HCT116 (cell line): Measurements from ENCODE around the gene LGR6. TPM values are rescaled to one million over a fixed set of nuclear protein-coding genes. Genes with fewer than 3 reads are reported as not detected.

Source experiments
- ATAC-seq: fragments of 200-7000 bp; cut with Tn5 transposase; 2 replicates; pipeline ENCODE4 v1.9.1; 2020; ENCODE audit warnings: mild to moderate bottlenecking, moderate library complexity
- BruUV-seq: library from RNA; stranded (reverse); fragments of 400-500 nt; replicated peaks from 2 replicates; lab custom pipeline; 2021; lab: Mats Ljungman, UMichigan
- CTCF ChIA-PET: fragments of 300-600 bp; sonication (Branson Sonifier 250); formaldehyde crosslinking; loops from one replicate; lab custom pipeline; 2021; ENCODE audit warnings: antibody characterized with exemption; lab: Charles Lee
- POLR2A ChIA-PET: fragments of 300-600, 350-600 bp; sonication (Branson Sonifier 250); formaldehyde crosslinking; loops from one replicate; lab custom pipeline; 2021; ENCODE audit warnings: antibody characterized with exemption; lab: Charles Lee
- RAD21 ChIA-PET, 2 experiments: fragments of 300-600 bp; sonication (Branson Sonifier 250); formaldehyde crosslinking; loops; one replicate each; lab custom pipeline; 2023; ENCODE audit warnings: low total read pairs in 2 of 2; ENCODE audit not compliant: uncharacterized antibody in 2 of 2, unreplicated experiment in 2 of 2, low non-redundant PET in 1 of 2; lab: Charles Lee
- DNase-seq: peaks from one replicate; pipeline ENCODE4 v3.0.0-alpha.2; 2010; ENCODE audit warnings: low read depth, low spot score
- H2AFZ ChIP-seq: fragments of 200-600 bp; shearing (Covaris generic), sonication (generic); 2 replicates; pipeline ENCODE4 v1.6.1; 2017; ENCODE audit warnings: low read depth, mixed run types, mixed read lengths, antibody characterized with exemption, low read length; ENCODE audit not compliant: poor library complexity, severe bottlenecking
- H3K27ac ChIP-seq: 2 replicates; pipeline ENCODE4 v1.5.1; 2012; ENCODE audit warnings: low read depth, low read length
- H3K27me3 ChIP-seq: fragments of 200-600 bp; sonication (generic); 2 replicates; pipeline ENCODE4 v1.6.1; 2016; ENCODE audit warnings: mixed run types, low read length, mixed read lengths; ENCODE audit not compliant: insufficient read depth
- H3K36me3 ChIP-seq, 2 experiments: fragments of 200-500 bp in 1 of 2; fragments of 200-600 bp in 1 of 2; sonication (Bioruptor generic) in 1 of 2; sonication (generic) in 1 of 2; 2 replicates each; pipeline versions ENCODE4 v1.5.1 to v1.6.1; 2014 to 2016; ENCODE audit warnings: low read length in 2 of 2, inconsistent platforms in 1 of 2, mixed read lengths in 1 of 2, mixed run types in 1 of 2; ENCODE audit not compliant: insufficient read depth in 2 of 2, control insufficient read depth in 1 of 2
- H3K4me1 ChIP-seq, 2 experiments: fragments of 200-600 bp in 1 of 2; sonication (generic) in 1 of 2; 2 replicates each; pipeline versions ENCODE4 v1.5.1 to v1.6.1; 2012 to 2017; ENCODE audit warnings: low read length in 2 of 2, inconsistent platforms in 1 of 2, mild to moderate bottlenecking in 1 of 2, mixed read lengths in 1 of 2, mixed run types in 1 of 2, moderate library complexity in 1 of 2; ENCODE audit not compliant: insufficient read depth in 2 of 2, control insufficient read depth in 1 of 2
- H3K4me2 ChIP-seq: fragments of 200-600 bp; sonication (generic); 2 replicates; pipeline ENCODE4 v1.6.1; 2017; ENCODE audit warnings: mixed run types, low read length, mixed read lengths
- H3K4me3 ChIP-seq, 2 experiments: fragments of 200-600 bp in 1 of 2; sonication (generic) in 1 of 2; replicated peaks in 1 of 2; 2 replicates each; pipeline ENCODE4 v1.5.1; 2011 to 2016; ENCODE audit warnings: low read length in 2 of 2, control low read depth in 1 of 2, low read depth in 1 of 2, mild to moderate bottlenecking in 1 of 2, mixed read lengths in 1 of 2, mixed run types in 1 of 2
- H3K79me2 ChIP-seq: fragments of 200-600 bp; sonication (generic); 2 replicates; pipeline ENCODE4 v1.6.1; 2017; ENCODE audit warnings: mild to moderate bottlenecking, mixed run types, low read length, moderate library complexity, mixed read lengths; ENCODE audit not compliant: insufficient read depth
- H3K9ac ChIP-seq: fragments of 200-600 bp; sonication (generic); 2 replicates; pipeline ENCODE4 v1.6.1; 2016; ENCODE audit warnings: low read length, mixed read lengths
- H3K9me2 ChIP-seq: fragments of 200-600 bp; sonication (generic), shearing (Covaris generic); 2 replicates; pipeline ENCODE4 v1.6.1; 2017; ENCODE audit warnings: mixed run types, mild to moderate bottlenecking, moderate library complexity; ENCODE audit not compliant: insufficient read depth
- H3K9me3 ChIP-seq, 2 experiments: fragments of 200-500 bp in 1 of 2; fragments of 200-600 bp in 1 of 2; sonication (Bioruptor generic) in 1 of 2; sonication (generic) in 1 of 2; 2 replicates each; pipeline ENCODE4 v1.6.1; 2014 to 2017; ENCODE audit warnings: low read length in 2 of 2, mixed read lengths in 2 of 2, inconsistent platforms in 1 of 2, low read depth in 1 of 2, mild to moderate bottlenecking in 1 of 2, mixed run types in 1 of 2, moderate library complexity in 1 of 2; ENCODE audit not compliant: control insufficient read depth in 1 of 2, insufficient read depth in 1 of 2
- H4K20me1 ChIP-seq: fragments of 200-600 bp; sonication (generic), shearing (Covaris generic); 2 replicates; pipeline ENCODE4 v1.6.1; 2017; ENCODE audit warnings: mixed run types, mild to moderate bottlenecking, moderate library complexity; ENCODE audit not compliant: insufficient read depth
- EZH2 ChIP-seq: fragments of 200-600 bp; sonication (generic); IDR thresholded peaks from 2 replicates; pipeline ENCODE4 v1.6.1; 2017; ENCODE audit warnings: antibody characterized with exemption, mixed run types
- EZH2phosphoT487 ChIP-seq: fragments of 200-600 bp; IDR thresholded peaks from 2 replicates; pipeline ENCODE4 v1.6.1; 2018; ENCODE audit warnings: antibody characterized with exemption, borderline replicate concordance
- RAD21 ChIP-seq: IDR thresholded peaks from 2 replicates; pipeline ENCODE4 v1.6.1; 2012; ENCODE audit warnings: low read depth, mild to moderate bottlenecking
- TCF7L2 ChIP-seq: IDR thresholded peaks from 2 replicates; pipeline ENCODE4 v1.7.0; 2011; ENCODE audit warnings: borderline replicate concordance, inconsistent platforms; ENCODE audit not compliant: insufficient read depth, insufficient read length; ENCODE audit errors: extremely low read depth
- intact Hi-C: fragments of 100-400 bp; cut with micrococcal nuclease; formaldehyde crosslinking; loops from 2 replicates; pipeline ENCODE4 v1.10.0; 2022
- total RNA-seq: library from RNA; stranded (reverse); gene quantifications from one replicate; pipeline ENCODE4 v1.2.1, GENCODE V29; 2021; ENCODE audit not compliant: unreplicated experiment
- TF ChIP-seq, protein P1 (sequence below): IDR thresholded peaks from 2 replicates; pipeline ENCODE4 v1.6.1; 2012
- TF ChIP-seq, protein P2 (sequence below): IDR thresholded peaks from 2 replicates; pipeline ENCODE4 v1.6.1; 2012; ENCODE audit warnings: low read depth

LGR6 gene
- total RNA-seq, 1 experiment from 2014 or later: 0.20 TPM

GRCh38 chr1:202254454-202255252, 61.1 kb downstream of the LGR6 start:
- CTCF ChIA-PET: no interaction called here
- Histone ChIP-seq H3K4me2 (no peak overlapping the region), H3K4me1 (no peaks in the 10 kb centered on the region), H4K20me1 (no peaks in the 10 kb centered on the region; the same call in 1 of the 2 replicates), H3K27me3 (peaks cover 43% of the 10 kb centered on the region), H3K9me3 (no peaks in the 10 kb centered on the region), H3K27ac (no peak overlapping the region), H3K36me3 (no peaks in the 10 kb centered on the region), H3K4me3 (no peak overlapping the region), H3K9ac (no peak overlapping the region), H3K79me2 (no peaks in the 10 kb centered on the region), H2AFZ (no peak overlapping the region), H3K9me2 (no peaks in the 10 kb centered on the region)
- ATAC-seq (no peak), DNase-seq (no peak)
- RAD21 ChIA-PET: no interaction called here
- intact Hi-C loops: no loop called here
- TF ChIP-seq EZH2phosphoT487 (no peak), RAD21 (no peak), EZH2 (no peak), TCF7L2 (no peak)
- TF ChIP-seq, protein P1, sequence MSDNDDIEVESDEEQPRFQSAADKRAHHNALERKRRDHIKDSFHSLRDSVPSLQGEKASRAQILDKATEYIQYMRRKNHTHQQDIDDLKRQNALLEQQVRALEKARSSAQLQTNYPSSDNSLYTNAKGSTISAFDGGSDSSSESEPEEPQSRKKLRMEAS: no peak
- TF ChIP-seq, protein P2, sequence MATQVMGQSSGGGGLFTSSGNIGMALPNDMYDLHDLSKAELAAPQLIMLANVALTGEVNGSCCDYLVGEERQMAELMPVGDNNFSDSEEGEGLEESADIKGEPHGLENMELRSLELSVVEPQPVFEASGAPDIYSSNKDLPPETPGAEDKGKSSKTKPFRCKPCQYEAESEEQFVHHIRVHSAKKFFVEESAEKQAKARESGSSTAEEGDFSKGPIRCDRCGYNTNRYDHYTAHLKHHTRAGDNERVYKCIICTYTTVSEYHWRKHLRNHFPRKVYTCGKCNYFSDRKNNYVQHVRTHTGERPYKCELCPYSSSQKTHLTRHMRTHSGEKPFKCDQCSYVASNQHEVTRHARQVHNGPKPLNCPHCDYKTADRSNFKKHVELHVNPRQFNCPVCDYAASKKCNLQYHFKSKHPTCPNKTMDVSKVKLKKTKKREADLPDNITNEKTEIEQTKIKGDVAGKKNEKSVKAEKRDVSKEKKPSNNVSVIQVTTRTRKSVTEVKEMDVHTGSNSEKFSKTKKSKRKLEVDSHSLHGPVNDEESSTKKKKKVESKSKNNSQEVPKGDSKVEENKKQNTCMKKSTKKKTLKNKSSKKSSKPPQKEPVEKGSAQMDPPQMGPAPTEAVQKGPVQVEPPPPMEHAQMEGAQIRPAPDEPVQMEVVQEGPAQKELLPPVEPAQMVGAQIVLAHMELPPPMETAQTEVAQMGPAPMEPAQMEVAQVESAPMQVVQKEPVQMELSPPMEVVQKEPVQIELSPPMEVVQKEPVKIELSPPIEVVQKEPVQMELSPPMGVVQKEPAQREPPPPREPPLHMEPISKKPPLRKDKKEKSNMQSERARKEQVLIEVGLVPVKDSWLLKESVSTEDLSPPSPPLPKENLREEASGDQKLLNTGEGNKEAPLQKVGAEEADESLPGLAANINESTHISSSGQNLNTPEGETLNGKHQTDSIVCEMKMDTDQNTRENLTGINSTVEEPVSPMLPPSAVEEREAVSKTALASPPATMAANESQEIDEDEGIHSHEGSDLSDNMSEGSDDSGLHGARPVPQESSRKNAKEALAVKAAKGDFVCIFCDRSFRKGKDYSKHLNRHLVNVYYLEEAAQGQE: no peak
- POLR2A ChIA-PET: no interaction called here
- no TSS peak for BruUV-seq
